Tibial nerve (tissue), 3 donors: ENCODE data around the gene ISCA2.

ENCODE experiments used
- CTCF ChIP-seq, 5 experiments: fragments of 200-600 bp in 3 of 5; fragments of 450-650 bp in 2 of 5; sonication (generic) in 3 of 5; IDR thresholded peaks; one replicate each; pipeline ENCODE4 v1.5.1; 2016 to 2019; ENCODE audit warnings: antibody characterized with exemption in 5 of 5, mild to moderate bottlenecking in 3 of 5, moderate library complexity in 2 of 5
- POLR2A ChIP-seq, 2 donors: fragments of 450-650 bp; IDR thresholded peaks; one replicate each; pipeline ENCODE4 v1.6.1; 2017; ENCODE audit warnings: antibody characterized with exemption in 2 of 2, mild to moderate bottlenecking in 2 of 2, moderate library complexity in 2 of 2

DNA sequence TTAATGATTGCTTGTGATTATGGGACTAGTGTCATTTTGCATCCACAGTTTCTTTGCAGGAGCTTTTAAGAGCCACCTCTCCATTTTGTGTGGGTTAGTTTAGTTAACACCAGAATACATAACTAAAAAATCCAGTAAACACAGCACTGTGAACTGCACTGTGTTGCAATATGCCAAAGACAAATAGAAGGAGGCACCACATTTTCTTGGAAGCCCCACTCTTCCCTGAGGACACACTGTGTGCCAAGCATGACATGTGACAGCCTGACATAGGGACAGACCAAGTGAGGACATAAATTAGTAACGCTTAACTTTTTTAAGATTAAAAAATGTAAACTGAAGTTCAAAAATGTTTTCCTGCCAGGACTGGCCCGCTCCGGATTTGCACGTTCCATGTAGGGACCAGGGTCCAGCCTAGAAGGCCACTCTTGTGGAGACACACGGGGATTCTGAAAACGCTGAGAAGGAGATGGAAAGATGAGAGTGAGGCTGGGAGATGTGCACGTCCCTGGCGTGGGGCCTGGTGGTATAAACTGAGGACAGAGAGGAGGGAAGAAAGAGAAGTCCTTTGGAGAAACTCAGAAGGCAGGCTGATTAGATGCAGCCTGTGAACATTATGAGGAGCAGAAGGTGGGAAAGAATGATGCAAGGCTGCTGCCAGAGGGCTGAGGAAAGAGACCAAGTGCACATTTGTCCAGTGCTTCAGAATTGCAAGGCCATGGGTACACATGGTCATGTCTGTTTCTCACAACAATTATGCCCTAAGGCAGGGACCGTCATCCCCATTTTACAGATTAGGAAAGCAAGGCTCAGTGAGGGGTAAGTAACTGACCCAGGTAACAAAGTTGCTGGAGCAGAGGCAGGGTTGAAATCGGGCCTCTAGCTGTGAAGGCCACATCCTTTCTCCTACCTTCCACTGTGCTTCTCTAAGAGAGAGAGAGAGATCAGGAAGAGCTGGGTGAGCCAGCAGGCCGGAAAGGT lies 45.1 kb downstream of the ISCA2 start:
- no peak for TF ChIP-seq CTCF (IDR thresholded peaks at IDR 0.05)
- no peak for TF ChIP-seq POLR2A (IDR thresholded peaks at IDR 0.05)
